ENCODE measurements around the gene SIX1.

DNA sequence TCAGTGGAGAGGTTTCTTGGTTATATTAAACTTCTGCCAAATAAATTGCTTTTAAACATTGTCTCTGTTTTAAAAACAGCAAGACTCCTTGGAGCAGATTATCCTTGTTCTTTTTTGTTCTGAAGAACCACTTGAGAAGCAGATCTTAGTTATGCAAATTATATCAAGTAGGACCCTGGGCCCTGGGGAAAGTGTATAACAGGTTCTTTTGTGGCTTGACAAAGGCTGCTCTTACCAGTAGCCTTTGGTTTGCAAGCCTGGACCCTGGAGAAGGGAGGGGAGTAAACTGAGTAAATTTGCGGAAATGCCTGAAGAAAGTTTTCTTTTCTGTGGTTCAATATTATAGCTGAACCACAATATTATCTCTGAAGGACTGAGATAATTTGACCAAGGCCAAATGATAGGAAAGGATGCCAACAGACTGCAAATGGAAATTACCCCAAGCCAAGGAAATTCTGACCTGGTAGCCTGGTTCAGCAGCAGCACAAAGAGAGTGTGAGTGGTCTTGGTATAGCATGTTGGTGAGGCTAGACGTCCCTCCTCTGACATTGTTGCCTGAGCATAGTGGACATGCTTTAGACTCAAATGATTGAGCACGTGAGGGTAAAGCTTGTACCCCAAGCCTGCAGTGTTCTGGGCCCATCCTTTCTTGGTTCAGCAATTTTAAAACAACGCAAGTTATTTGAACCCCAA, 30.4 kb upstream of the SIX1 start:
- TF ChIP-seq, protein P1, sequence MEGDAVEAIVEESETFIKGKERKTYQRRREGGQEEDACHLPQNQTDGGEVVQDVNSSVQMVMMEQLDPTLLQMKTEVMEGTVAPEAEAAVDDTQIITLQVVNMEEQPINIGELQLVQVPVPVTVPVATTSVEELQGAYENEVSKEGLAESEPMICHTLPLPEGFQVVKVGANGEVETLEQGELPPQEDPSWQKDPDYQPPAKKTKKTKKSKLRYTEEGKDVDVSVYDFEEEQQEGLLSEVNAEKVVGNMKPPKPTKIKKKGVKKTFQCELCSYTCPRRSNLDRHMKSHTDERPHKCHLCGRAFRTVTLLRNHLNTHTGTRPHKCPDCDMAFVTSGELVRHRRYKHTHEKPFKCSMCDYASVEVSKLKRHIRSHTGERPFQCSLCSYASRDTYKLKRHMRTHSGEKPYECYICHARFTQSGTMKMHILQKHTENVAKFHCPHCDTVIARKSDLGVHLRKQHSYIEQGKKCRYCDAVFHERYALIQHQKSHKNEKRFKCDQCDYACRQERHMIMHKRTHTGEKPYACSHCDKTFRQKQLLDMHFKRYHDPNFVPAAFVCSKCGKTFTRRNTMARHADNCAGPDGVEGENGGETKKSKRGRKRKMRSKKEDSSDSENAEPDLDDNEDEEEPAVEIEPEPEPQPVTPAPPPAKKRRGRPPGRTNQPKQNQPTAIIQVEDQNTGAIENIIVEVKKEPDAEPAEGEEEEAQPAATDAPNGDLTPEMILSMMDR (IDR thresholded peaks at IDR 0.05) = no peak
- no peak for TF ChIP-seq POLR2AphosphoS5 (IDR thresholded peaks at IDR 0.05)
